Natural killer cell (primary cell): Measurements from ENCODE around the gene ALS2. TPM values are rescaled to one million over a fixed set of nuclear protein-coding genes. Genes with fewer than 3 reads are reported as not detected.

Experiments used
- ATAC-seq, 3 donors: fragments of 150-1000 bp in 2 of 3; fragments of 200-7000 bp in 1 of 3; cut with Tn5 transposase; 1 replicate in 1 of 3; 2 replicates in 2 of 3; pipeline ENCODE4 v1.10.0; 2021; ENCODE audit warnings: mild to moderate bottlenecking in 2 of 3, moderate library complexity in 2 of 3
- DNase-seq, 2 donors: peaks; one replicate each; pipeline versions ENCODE4 v3.0.0 to v3.0.0-alpha.2; 2013 to 2021; ENCODE audit warnings: mixed read lengths in 1 of 2
- H3K27ac ChIP-seq: one replicate; pipeline ENCODE4 v1.5.1; 2013; ENCODE audit warnings: mild to moderate bottlenecking, low read length
- H3K27me3 ChIP-seq: one replicate; pipeline ENCODE4 v1.6.1; 2013; ENCODE audit warnings: low read length; ENCODE audit not compliant: control insufficient read depth, insufficient read depth
- H3K36me3 ChIP-seq: one replicate; pipeline ENCODE4 v1.6.1; 2013; ENCODE audit warnings: low read length; ENCODE audit not compliant: control insufficient read depth, insufficient read depth
- H3K4me1 ChIP-seq: one replicate; pipeline ENCODE4 v1.6.1; 2013; ENCODE audit warnings: low read length; ENCODE audit not compliant: control insufficient read depth, insufficient read depth
- H3K4me3 ChIP-seq: one replicate; pipeline ENCODE4 v1.5.1; 2013; ENCODE audit warnings: low read length
- H3K9me3 ChIP-seq: one replicate; pipeline ENCODE4 v1.6.1; 2013; ENCODE audit warnings: low read length; ENCODE audit not compliant: control insufficient read depth, insufficient read depth
- H3K27ac Mint-ChIP-seq, 2 donors: one replicate each; pipeline ENCODE4 v1.8.0; 2022; ENCODE audit warnings: mild to moderate bottlenecking in 2 of 2, mixed read lengths in 2 of 2, moderate library complexity in 1 of 2
- H3K27me3 Mint-ChIP-seq, 2 donors: one replicate each; pipeline ENCODE4 v1.8.0; 2022; ENCODE audit warnings: low read depth in 2 of 2, mixed read lengths in 2 of 2
- H3K36me3 Mint-ChIP-seq: one replicate; pipeline ENCODE4 v1.8.0; 2022; ENCODE audit warnings: mixed read lengths
- H3K4me1 Mint-ChIP-seq, 2 donors: one replicate each; pipeline ENCODE4 v1.8.0; 2022; ENCODE audit warnings: mixed read lengths in 2 of 2
- H3K4me3 Mint-ChIP-seq: one replicate; pipeline ENCODE4 v1.8.0; 2022; ENCODE audit warnings: mild to moderate bottlenecking, moderate library complexity, mixed read lengths
- H3K9me3 Mint-ChIP-seq, 2 donors: one replicate each; pipeline ENCODE4 v1.8.0; 2022; ENCODE audit warnings: mixed read lengths in 2 of 2
- WGBS: methylation state at CpG from one replicate; pipeline ENCODE4 v1.1.7; 2013; ENCODE audit warnings: missing lambda C conversion rate; ENCODE audit not compliant: insufficient coverage; 5-methylcytosine and 5-hydroxymethylcytosine counted together
- intact Hi-C: fragments of 100-400 bp; cut with micrococcal nuclease; formaldehyde crosslinking; loops from one replicate; pipeline ENCODE4 v1.14.2; 2022
- total RNA-seq, 4 donors: library from RNA; stranded (reverse); fragments of 120-200 nt in 1 of 4; gene quantifications; one replicate each; pipeline versions ENCODE4 v1.2.3 to v1.2.4, GENCODE V29; 2013 to 2022
- TF ChIP-seq, protein P1 (sequence below): fragments of 200-600 bp; IDR thresholded peaks from one replicate; pipeline ENCODE4 v1.8.0; 2022; ENCODE audit warnings: antibody characterized with exemption

Gene ALS2
- total RNA-seq, 3 donors from 2014 or later (not counting 1 experiment from before 2014, with no cell fraction given): 15.0 to 28.6 (median 19.1) TPM

GRCh38 chr2:201733544-201733943 lies 47.2 kb downstream of the ALS2 start:
- H3K27me3 ChIP-seq: no peaks in the 10 kb centered on the region
- no peak overlapping the region for H3K27ac Mint-ChIP-seq
- no peak overlapping the region for H3K27ac ChIP-seq
- H3K9me3 ChIP-seq: no peaks in the 10 kb centered on the region
- H3K4me3 Mint-ChIP-seq: no peak overlapping the region
- H3K4me1 Mint-ChIP-seq: no peaks in the 10 kb centered on the region
- no CpG with 5 or more reads among the region's 1 CpG for WGBS
- H3K4me1 ChIP-seq: no peaks in the 10 kb centered on the region
- no peak for DNase-seq
- intact Hi-C loops: no loop called here
- no peak overlapping the region for H3K4me3 ChIP-seq
- H3K36me3 Mint-ChIP-seq: peaks cover 21% of the 10 kb centered on the region
- H3K9me3 Mint-ChIP-seq: peaks cover 0 to 7% of the 10 kb centered on the region in 2 donors
- no peaks in the 10 kb centered on the region for H3K27me3 Mint-ChIP-seq
- TF ChIP-seq, protein P1, sequence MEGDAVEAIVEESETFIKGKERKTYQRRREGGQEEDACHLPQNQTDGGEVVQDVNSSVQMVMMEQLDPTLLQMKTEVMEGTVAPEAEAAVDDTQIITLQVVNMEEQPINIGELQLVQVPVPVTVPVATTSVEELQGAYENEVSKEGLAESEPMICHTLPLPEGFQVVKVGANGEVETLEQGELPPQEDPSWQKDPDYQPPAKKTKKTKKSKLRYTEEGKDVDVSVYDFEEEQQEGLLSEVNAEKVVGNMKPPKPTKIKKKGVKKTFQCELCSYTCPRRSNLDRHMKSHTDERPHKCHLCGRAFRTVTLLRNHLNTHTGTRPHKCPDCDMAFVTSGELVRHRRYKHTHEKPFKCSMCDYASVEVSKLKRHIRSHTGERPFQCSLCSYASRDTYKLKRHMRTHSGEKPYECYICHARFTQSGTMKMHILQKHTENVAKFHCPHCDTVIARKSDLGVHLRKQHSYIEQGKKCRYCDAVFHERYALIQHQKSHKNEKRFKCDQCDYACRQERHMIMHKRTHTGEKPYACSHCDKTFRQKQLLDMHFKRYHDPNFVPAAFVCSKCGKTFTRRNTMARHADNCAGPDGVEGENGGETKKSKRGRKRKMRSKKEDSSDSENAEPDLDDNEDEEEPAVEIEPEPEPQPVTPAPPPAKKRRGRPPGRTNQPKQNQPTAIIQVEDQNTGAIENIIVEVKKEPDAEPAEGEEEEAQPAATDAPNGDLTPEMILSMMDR: no peak
- peaks cover 20% of the 10 kb centered on the region for H3K36me3 ChIP-seq
- no peak for ATAC-seq

- Mint-ChIP-seq H3K27ac (no peak overlapping the region), H3K27me3 (no peaks in the 10 kb centered on the region), H3K4me1 (no peaks in the 10 kb centered on the region), H3K36me3 (peaks cover 19% of the 10 kb centered on the region), H3K4me3 (no peak overlapping the region), H3K9me3 (no peaks in the 10 kb centered on the region)
- 84% methylated on average over 5 of the region's 5 CpGs for WGBS
- H3K4me1 ChIP-seq: no peaks in the 10 kb centered on the region
- ATAC-seq (no peak), DNase-seq (no peak)
- H3K4me3 ChIP-seq: no peak overlapping the region
- intact Hi-C loops: no loop called here
- H3K36me3 ChIP-seq: peaks cover 22% of the 10 kb centered on the region
- TF ChIP-seq, protein P1: no peak
- no peak overlapping the region for H3K27ac ChIP-seq
- H3K9me3 ChIP-seq: no peaks in the 10 kb centered on the region
- H3K27me3 ChIP-seq: no peaks in the 10 kb centered on the region
Observed at GRCh38 chr2:201730651-201731285, 50.0 kb downstream of the ALS2 start.

DNA sequence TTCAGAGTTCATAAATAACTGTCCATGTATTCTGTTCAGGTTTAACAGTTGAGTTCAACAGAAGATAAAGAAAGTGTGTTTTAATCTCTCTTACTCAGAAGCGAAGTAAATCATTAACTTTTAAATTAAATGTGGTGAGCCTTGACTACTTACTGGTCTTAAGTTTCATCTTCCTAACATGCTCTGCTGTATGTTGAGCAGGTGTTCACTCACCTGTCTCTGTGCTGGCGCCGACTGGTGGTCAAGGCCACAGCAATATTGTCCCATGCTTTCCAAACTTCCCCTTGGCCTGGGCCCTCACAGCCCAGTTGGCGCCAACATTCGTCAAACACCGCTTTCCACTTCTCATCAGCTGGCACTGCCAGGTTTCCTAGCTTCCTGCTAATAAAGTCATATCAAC lies 65.3 kb downstream of the ALS2 start:
- TF ChIP-seq, protein P1: no peak
- Mint-ChIP-seq H3K27me3 (no peaks in the 10 kb centered on the region), H3K36me3 (peaks cover 38% of the 10 kb centered on the region), H3K9me3 (no peaks in the 10 kb centered on the region), H3K4me3 (no peak overlapping the region), H3K4me1 (peaks cover 0 to 5% of the 10 kb centered on the region in 2 donors), H3K27ac (no peak overlapping the region)
- no peaks in the 10 kb centered on the region for H3K27me3 ChIP-seq
- H3K4me3 ChIP-seq: no peak overlapping the region
- peaks cover 31% of the 10 kb centered on the region for H3K36me3 ChIP-seq
- H3K27ac ChIP-seq: no peak overlapping the region
- DNase-seq (no peak), ATAC-seq (no peak)
- 98% methylated on average over 6 of the region's 6 CpGs for WGBS
- no peaks in the 10 kb centered on the region for H3K9me3 ChIP-seq
- no peaks in the 10 kb centered on the region for H3K4me1 ChIP-seq
- intact Hi-C loops: no loop called here

DNA sequence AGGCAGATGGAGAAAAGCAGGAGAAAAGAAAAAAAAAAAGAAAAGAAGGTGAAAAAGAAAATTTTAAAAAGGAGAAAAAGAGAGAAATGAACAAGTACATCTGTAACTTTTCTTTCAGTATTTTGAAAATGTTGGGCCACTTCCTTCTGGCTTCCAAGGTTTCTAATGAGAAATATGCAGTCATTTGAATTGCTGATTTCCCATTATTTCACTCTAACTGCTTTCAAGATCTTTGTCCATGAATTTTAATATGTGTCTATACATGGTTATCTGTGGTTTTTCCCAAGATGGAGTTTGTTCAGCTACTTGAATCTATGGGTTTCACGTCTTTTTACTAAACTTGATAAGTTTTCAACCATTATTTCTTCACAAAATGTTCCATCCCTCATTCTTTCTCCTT lies 68.0 kb downstream of the ALS2 start:
- Mint-ChIP-seq H3K27me3 (no peaks in the 10 kb centered on the region), H3K9me3 (no peaks in the 10 kb centered on the region), H3K27ac (no peak overlapping the region), H3K4me1 (no peaks in the 10 kb centered on the region), H3K4me3 (no peak overlapping the region), H3K36me3 (peaks cover 22% of the 10 kb centered on the region)
- Histone ChIP-seq H3K27me3 (no peaks in the 10 kb centered on the region), H3K9me3 (no peaks in the 10 kb centered on the region), H3K36me3 (peaks cover 31% of the 10 kb centered on the region), H3K4me1 (no peaks in the 10 kb centered on the region), H3K4me3 (no peak overlapping the region), H3K27ac (no peak overlapping the region)
- TF ChIP-seq, protein P1: no peak
- no CpG with 5 or more reads among the region's 1 CpG for WGBS
- no peak for ATAC-seq
- intact Hi-C loops: no loop called here
- no peak for DNase-seq
